GM20000 (cell line): ENCODE data around the gene ELF5.

ENCODE experiments used
- DNase-seq: peaks from one replicate; pipeline ENCODE4 v3.0.0; 2012; ENCODE audit warnings: low spot score
- CTCF ChIP-seq: IDR thresholded peaks from 2 replicates; pipeline ENCODE4 v1.5.1; 2012; ENCODE audit warnings: mild to moderate bottlenecking, control low read depth; ENCODE audit errors: extremely low read depth, missing control alignments

Gene ELF5

GRCh38 chr11:34523053-34523452, 9.5 kb upstream of the ELF5 start:
- TF ChIP-seq CTCF, result no peak
- DNase-seq, result no peak

GRCh38 chr11:34522188-34522587, 8.6 kb upstream of the ELF5 start:
- no peak for TF ChIP-seq CTCF
- DNase-seq, result no peak

GRCh38 chr11:34521265-34521664, 7.7 kb upstream of the ELF5 start:
- TF ChIP-seq CTCF, result no peak
- no peak for DNase-seq

GRCh38 chr11:34519595-34520235, 6.1 kb upstream of the ELF5 start:
- no peak for TF ChIP-seq CTCF
- DNase-seq, result no peak

- TF ChIP-seq CTCF, result no peak
- no peak for DNase-seq
Observed at GRCh38 chr11:34516247-34517040, 2.9 kb upstream of the ELF5 start.

- no peak for DNase-seq
- no peak for TF ChIP-seq CTCF
Observed at GRCh38 chr11:34514597-34514996, 1.0 kb upstream of the ELF5 start.

- peak; percentile 80 for DNase-seq
- peak; percentile 78 for TF ChIP-seq CTCF
Observed at GRCh38 chr11:34512840-34513681, 533 bp downstream of the ELF5 start.
